Measurements from ENCODE around the gene TEX35.

DNA sequence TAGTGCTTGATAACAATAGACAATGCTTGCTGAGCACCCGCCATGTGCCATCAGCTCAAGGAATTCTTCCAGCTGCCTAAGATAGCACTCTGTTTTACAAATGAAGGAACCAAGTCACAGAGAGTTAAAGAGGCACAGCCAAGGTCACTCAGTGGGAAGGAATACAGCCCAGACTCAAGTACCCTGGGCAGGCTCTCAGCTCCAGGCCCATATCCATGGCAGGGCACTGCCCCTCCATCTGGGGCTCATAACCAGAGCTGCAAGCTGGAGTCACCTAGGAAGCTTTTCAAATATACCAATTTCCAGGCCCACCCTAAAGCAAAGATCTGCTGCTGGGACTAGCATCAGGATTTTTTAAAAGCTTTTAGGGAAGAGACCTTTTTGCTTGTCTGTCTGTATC, 17.8 kb upstream of the TEX35 start:
- TF ChIP-seq, protein P1, sequence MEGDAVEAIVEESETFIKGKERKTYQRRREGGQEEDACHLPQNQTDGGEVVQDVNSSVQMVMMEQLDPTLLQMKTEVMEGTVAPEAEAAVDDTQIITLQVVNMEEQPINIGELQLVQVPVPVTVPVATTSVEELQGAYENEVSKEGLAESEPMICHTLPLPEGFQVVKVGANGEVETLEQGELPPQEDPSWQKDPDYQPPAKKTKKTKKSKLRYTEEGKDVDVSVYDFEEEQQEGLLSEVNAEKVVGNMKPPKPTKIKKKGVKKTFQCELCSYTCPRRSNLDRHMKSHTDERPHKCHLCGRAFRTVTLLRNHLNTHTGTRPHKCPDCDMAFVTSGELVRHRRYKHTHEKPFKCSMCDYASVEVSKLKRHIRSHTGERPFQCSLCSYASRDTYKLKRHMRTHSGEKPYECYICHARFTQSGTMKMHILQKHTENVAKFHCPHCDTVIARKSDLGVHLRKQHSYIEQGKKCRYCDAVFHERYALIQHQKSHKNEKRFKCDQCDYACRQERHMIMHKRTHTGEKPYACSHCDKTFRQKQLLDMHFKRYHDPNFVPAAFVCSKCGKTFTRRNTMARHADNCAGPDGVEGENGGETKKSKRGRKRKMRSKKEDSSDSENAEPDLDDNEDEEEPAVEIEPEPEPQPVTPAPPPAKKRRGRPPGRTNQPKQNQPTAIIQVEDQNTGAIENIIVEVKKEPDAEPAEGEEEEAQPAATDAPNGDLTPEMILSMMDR (conservative IDR thresholded peaks at IDR 0.05) = no peak
- no peak for TF ChIP-seq EZH2 (IDR thresholded peaks at IDR 0.05; ENCODE audit: low read depth)
